Activated CD8-positive, alpha-beta memory T cell treated with anti-CD3 and anti-CD28 coated beads, Interleukin-2, amount 10 ng/mL, durations not matched to agents 7 days and 5 days (primary cell): Measurements from ENCODE around the gene USH2A. TPM values are rescaled to one million over a fixed set of nuclear protein-coding genes. Genes with fewer than 3 reads are reported as not detected.

Experiments
- ATAC-seq: fragments of 150-1000 bp; cut with Tn5 transposase; one replicate; pipeline ENCODE4 v1.10.0; 2021; ENCODE audit warnings: moderate library complexity
- CTCF ChIA-PET: fragments of 350-600 bp; sonication (Branson Sonifier 250); formaldehyde crosslinking; loops from one replicate; lab custom pipeline; 2021; ENCODE audit warnings: antibody characterized with exemption; lab: Charles Lee
- DNase-seq: peaks from one replicate; pipeline ENCODE4 v3.0.0-alpha.2; 2020
- H3K27ac Mint-ChIP-seq: one replicate; pipeline ENCODE4 v1.8.0; 2021; ENCODE audit warnings: mild to moderate bottlenecking, mixed read lengths
- H3K27me3 Mint-ChIP-seq: one replicate; pipeline ENCODE4 v1.8.0; 2021; ENCODE audit warnings: mixed read lengths
- H3K36me3 Mint-ChIP-seq: one replicate; pipeline ENCODE4 v1.8.0; 2021; ENCODE audit warnings: mild to moderate bottlenecking, mixed read lengths
- H3K4me1 Mint-ChIP-seq: one replicate; pipeline ENCODE4 v1.8.0; 2021; ENCODE audit warnings: mixed read lengths
- H3K4me3 Mint-ChIP-seq: one replicate; pipeline ENCODE4 v1.8.0; 2021; ENCODE audit warnings: mild to moderate bottlenecking, moderate library complexity, mixed read lengths
- H3K9me3 Mint-ChIP-seq: one replicate; pipeline ENCODE4 v1.8.0; 2022; ENCODE audit warnings: low read depth, mixed read lengths
- total RNA-seq, 2 experiments: library from RNA; stranded (reverse); gene quantifications; one replicate each; pipeline ENCODE4 v1.2.3, GENCODE V29; 2021

USH2A gene
- total RNA-seq, 2 experiments from 2014 or later = not detected

- ATAC-seq (no peak), DNase-seq (no peak)
- H3K36me3 Mint-ChIP-seq = no peaks in the 10 kb centered on the region
- no peak overlapping the region for H3K27ac Mint-ChIP-seq
- no peak overlapping the region for H3K4me3 Mint-ChIP-seq
- CTCF ChIA-PET = no interaction called here
- H3K27me3 Mint-ChIP-seq = no peaks in the 10 kb centered on the region
- peaks cover 11% of the 10 kb centered on the region for H3K9me3 Mint-ChIP-seq
- no peaks in the 10 kb centered on the region for H3K4me1 Mint-ChIP-seq
These were observed 832.3 kb downstream of the USH2A start for GRCh38 chr1:215590779-215591491.

DNA sequence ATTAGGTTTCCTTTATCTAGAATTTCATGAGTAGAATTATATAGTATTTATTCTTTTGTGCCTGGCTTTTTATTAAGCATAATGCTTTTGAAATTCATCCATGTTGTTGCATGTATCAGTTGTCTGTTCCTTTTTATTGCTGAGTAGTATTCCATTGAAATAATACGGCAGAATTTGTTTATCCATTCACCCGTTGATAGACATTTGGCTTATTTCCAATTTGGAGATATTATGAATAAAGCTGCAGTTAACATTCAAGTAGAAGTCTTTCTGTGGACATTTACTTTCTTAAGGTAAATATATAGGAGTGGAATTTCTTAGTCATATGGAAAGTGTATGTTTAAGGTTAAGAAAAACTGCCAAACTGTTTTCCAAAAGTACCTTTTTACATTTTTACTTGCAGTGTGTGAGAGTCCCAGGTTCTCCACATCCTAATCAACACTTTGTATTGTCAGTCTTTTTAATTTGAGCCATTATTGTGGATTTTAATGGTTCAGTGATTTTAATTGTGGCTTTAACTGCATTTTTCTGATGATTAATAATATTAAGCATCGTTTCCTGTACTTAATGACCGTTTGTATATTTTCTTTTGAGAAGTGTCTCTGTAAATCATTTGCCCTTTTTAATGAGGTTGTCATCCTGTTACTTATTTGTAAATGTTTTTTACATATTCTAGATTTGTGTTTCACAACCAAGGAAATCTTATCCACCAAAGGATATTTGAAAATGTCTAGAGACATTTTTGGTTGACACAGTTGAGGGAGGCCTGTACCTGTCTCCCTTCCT is 833.4 kb downstream of the USH2A start:
- H3K4me3 Mint-ChIP-seq = no peak overlapping the region
- H3K9me3 Mint-ChIP-seq = peaks cover 14% of the 10 kb centered on the region
- H3K27ac Mint-ChIP-seq = no peak overlapping the region
- no peaks in the 10 kb centered on the region for H3K4me1 Mint-ChIP-seq
- CTCF ChIA-PET = no interaction called here
- no peaks in the 10 kb centered on the region for H3K27me3 Mint-ChIP-seq
- DNase-seq = no peak
- ATAC-seq = no peak
- H3K36me3 Mint-ChIP-seq = no peaks in the 10 kb centered on the region

DNA sequence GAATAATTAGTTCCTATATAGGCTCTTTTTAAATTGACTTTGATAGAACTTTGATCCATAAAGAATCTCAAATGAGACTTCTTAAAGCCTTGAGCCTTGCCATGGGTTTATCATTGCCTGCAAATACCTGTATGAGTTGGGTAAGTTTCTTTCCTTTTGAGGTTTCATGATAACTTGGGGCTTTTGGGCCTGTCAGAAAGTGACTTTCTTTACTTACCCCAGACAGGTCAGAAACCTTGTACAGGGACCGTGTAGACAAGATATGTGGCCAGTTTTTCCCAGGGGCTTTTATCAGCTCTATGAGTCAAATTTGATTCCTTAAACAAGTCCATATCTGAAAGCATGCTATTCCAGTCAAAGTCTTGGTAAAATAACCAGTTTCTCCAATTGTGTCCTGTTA is 838.9 kb downstream of the USH2A start:
- Mint-ChIP-seq H3K4me3 (no peak overlapping the region), H3K4me1 (no peaks in the 10 kb centered on the region), H3K27me3 (no peaks in the 10 kb centered on the region), H3K27ac (no peak overlapping the region), H3K36me3 (no peaks in the 10 kb centered on the region), H3K9me3 (peaks cover 7% of the 10 kb centered on the region)
- ATAC-seq (no peak), DNase-seq (no peak)
- CTCF ChIA-PET = no interaction called here

DNA sequence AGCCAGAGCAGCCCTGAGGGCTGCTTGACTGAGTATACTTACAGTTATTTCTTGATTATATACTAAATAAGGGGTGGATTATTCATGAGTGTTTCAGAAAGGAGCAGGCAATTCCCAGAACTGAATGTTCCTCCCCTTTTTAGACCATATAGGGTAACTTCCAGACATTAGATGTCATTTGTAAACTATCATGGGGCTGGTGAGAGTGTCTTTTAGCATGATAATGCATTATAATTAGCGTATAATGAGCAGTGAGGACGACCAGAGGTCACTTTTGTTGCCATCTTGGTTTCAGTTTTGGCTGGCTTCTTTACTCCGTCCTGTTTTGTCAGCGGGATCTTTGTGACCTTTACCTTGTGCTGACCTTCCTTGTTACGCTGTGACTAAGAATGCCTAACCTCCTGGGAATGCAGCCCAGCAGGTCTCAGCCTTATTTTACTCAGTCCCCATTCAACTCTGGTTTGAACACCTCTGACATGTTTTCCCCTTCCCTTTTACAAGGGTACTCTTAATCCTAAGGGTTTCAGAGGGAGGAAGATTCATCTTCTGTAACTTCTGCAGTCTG is 840.0 kb downstream of the USH2A start:
- Mint-ChIP-seq H3K27ac (no peak overlapping the region), H3K9me3 (peaks cover 7% of the 10 kb centered on the region), H3K36me3 (no peaks in the 10 kb centered on the region), H3K4me3 (no peak overlapping the region), H3K4me1 (no peaks in the 10 kb centered on the region), H3K27me3 (no peaks in the 10 kb centered on the region)
- CTCF ChIA-PET = no interaction called here
- no peak for ATAC-seq
- DNase-seq = no peak

- CTCF ChIA-PET = no interaction called here
- H3K4me3 Mint-ChIP-seq = no peak overlapping the region
- H3K36me3 Mint-ChIP-seq = no peaks in the 10 kb centered on the region
- DNase-seq (no peak), ATAC-seq (no peak)
- no peaks in the 10 kb centered on the region for H3K4me1 Mint-ChIP-seq
- H3K27ac Mint-ChIP-seq = no peak overlapping the region
- H3K27me3 Mint-ChIP-seq = no peaks in the 10 kb centered on the region
- peaks cover 7% of the 10 kb centered on the region for H3K9me3 Mint-ChIP-seq
These were observed 841.4 kb downstream of the USH2A start for GRCh38 chr1:215581896-215582295.
